Ovary (tissue), 9 donors: ENCODE data around the gene C8B. TPM values are rescaled to one million over a fixed set of nuclear protein-coding genes. Genes with fewer than 3 reads are reported as not detected.

Experiments
- DNase-seq, 5 donors: peaks; one replicate each; pipeline ENCODE4 v3.0.0-alpha.2; 2019 to 2020
- H3K27ac ChIP-seq, 2 donors: fragments of 200-600 bp; one replicate each; pipeline versions ENCODE4 v1.5.1 to v1.8.0; 2019 to 2022
- H3K27me3 ChIP-seq: fragments of 200-600 bp; one replicate; pipeline ENCODE4 v1.8.0; 2022
- H3K36me3 ChIP-seq: fragments of 200-600 bp; sonication (generic); one replicate; pipeline ENCODE4 v1.5.1; 2019
- H3K4me1 ChIP-seq: one replicate; pipeline ENCODE4 v1.8.1; 2013; ENCODE audit warnings: mild to moderate bottlenecking, moderate library complexity; ENCODE audit not compliant: insufficient read depth
- H3K4me3 ChIP-seq: fragments of 200-600 bp; sonication (generic); one replicate; pipeline ENCODE4 v1.5.1; 2017
- H3K9me3 ChIP-seq, 2 donors: fragments of 200-600 bp in 1 of 2; sonication (generic) in 1 of 2; one replicate each; pipeline versions ENCODE4 v1.5.1 to v1.8.1; 2013 to 2019; ENCODE audit warnings: mild to moderate bottlenecking in 1 of 2, moderate library complexity in 1 of 2
- CTCF ChIP-seq, 3 donors: fragments of 450-650 bp in 2 of 3; fragments of 200-600 bp in 1 of 3; IDR thresholded peaks; one replicate each; pipeline versions ENCODE4 v1.5.1 to v1.8.0; 2016 to 2022; ENCODE audit warnings: antibody characterized with exemption in 3 of 3, mild to moderate bottlenecking in 1 of 3
- EP300 ChIP-seq: sonication (generic); formaldehyde crosslinking; IDR thresholded peaks from one replicate; pipeline ENCODE4 v1.6.1; 2017; ENCODE audit warnings: antibody characterized with exemption
- POLR2A ChIP-seq: fragments of 450-650 bp; IDR thresholded peaks from one replicate; pipeline ENCODE4 v1.6.1; 2017; ENCODE audit warnings: antibody characterized with exemption, mild to moderate bottlenecking, moderate library complexity
- WGBS, 3 donors: extraction: QIAGEN DNeasy Blood & Tissue Kit in 1 of 3; methylation state at CpG; one replicate each; pipeline versions ENCODE4 v1.1.5 to v1.1.7; 2013 to 2017; 5-methylcytosine and 5-hydroxymethylcytosine counted together
- intact Hi-C, 4 donors: fragments of 100-400 bp; cut with DNase I; formaldehyde crosslinking; loops; one replicate each; pipeline versions ENCODE4 v1.11.0 to v1.15.1; 2022 to 2023
- polyA plus RNA-seq, 2 donors: library from polyadenylated mRNA; stranded (reverse); fragments of 200-250 nt in 1 of 2; fragments of 350-450 nt in 1 of 2; fragmentation: Illumina TruSeq in 1 of 2; extraction: RNeasy Lipid Tissue Mini Kit (QIAGEN cat#74804) in 1 of 2; gene quantifications; one replicate each; pipeline ENCODE4 v1.2.3, GENCODE V29; 2013 to 2014
- total RNA-seq, 7 donors: library from RNA; depleted of rRNA in 2 of 7; stranded (reverse); fragments of >200 nt in 2 of 7; fragmentation: NEBNext Ultra II Directional in 3 of 7; extraction: Animal tissue kit (Norgen Biotek cat#: 25700) in 3 of 7; gene quantifications; one replicate each; pipeline versions ENCODE4 v1.1.0 to v1.2.4, GENCODE V29; 2016 to 2023
- donor health status: DM: no; HTN: no; CAD: no; lungs with moderate emphysema.
- donor health status: DM: no; HTN: no; CAD: no.
- donor health status: Bipolar disorder and iron deficiency.
- donor health status: DM: yes; HTN: yes; CAD: no.
- donor health status: DM: no; HTN: no; CAD: no.
- donor health status: DM: yes; HTN: yes; CAD: no.

The C8B gene
- total and polyA plus RNA-seq, 9 donors = 0.13 TPM; not detected in 8

DNA sequence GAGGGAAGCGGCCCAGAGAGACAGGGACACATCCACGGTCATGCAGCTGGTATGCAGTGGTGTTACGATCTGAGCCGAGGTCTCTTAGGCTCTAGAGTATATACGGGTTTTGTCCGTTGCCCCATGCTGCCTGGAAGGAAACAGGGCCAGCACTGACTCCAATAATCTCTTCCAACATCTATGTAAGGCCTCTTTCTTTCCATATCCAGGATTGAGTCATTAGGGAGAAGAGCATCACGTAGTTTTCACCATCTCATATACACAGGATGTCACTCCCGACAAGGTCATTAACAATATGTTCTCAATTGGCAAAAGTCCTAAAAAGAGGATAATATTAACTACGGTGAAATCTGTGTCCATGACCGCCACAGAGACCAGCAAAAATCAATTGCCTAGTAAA, 4.4 kb downstream of the C8B start:
- Histone ChIP-seq H3K27ac (no peak overlapping the region), H3K36me3 (no peaks in the 10 kb centered on the region), H3K4me1 (no peaks in the 10 kb centered on the region), H3K27me3 (no peaks in the 10 kb centered on the region), H3K9me3 (no peaks in the 10 kb centered on the region), H3K4me3 (no peak overlapping the region)
- TF ChIP-seq POLR2A (no peak), CTCF (IDR thresholded peaks at IDR 0.05) (no peak), EP300 (no peak)
- DNase-seq = no peak
- WGBS, 3 donors = 77 to 85% (median 81%) methylated on average over 10 of the region's 10 CpGs
- intact Hi-C loops = no loop called here

DNA sequence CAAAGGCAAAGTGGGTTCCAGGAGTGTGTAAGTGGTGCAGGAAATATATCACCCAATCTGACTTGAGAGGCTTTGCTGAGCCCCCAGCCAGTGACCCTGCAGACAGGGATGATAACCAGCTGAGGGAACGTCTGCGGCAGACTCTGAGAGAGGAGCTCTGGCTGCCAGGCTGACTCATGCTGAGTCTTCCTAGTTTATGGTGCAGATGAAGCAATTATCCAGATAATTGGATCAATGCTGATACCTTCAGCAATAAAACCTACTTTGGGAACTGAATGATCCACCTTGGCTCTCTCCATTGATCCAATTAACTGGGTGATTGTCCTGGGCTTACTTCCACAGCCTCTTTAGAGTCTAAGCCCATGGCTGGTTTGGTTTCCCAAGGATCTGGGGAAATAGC, 7.3 kb downstream of the C8B start:
- no peak for DNase-seq
- no peak for TF ChIP-seq EP300
- TF ChIP-seq CTCF (IDR thresholded peaks at IDR 0.05) = no peak
- TF ChIP-seq POLR2A = no peak
- WGBS, 3 donors = 37 to 61% (median 55%) methylated on average over 2 of the region's 2 CpGs
- Histone ChIP-seq H3K27ac (no peak overlapping the region), H3K4me1 (no peaks in the 10 kb centered on the region), H3K36me3 (no peaks in the 10 kb centered on the region), H3K27me3 (no peaks in the 10 kb centered on the region), H3K4me3 (no peak overlapping the region), H3K9me3 (no peaks in the 10 kb centered on the region)
- intact Hi-C loops = no loop called here

- intact Hi-C loops = no loop called here
- 17 to 19% (median 19%) methylated on average over 3 of the region's 3 CpGs for WGBS, 3 donors
Measured at GRCh38 chr1:56957931-56958330, 7.9 kb downstream of the C8B start.

DNA sequence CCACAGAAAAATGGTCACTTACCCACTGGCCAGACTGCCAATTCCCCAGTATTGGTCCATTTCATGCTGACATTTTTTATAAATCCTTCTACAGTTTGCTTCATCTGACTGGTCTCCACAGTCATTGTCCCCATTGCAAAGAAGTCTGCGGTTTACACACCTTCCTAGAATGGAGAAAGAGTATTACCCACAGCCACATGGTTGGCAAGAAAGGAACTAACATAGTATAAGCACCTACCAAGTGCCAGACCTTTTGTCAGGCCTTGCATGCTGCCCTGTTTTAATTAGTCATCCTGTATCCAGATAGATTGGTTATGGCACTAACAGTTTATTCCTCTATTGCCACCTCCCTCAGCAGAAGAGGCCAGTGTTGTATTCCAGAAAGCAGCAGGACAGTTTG, 11.2 kb downstream of the C8B start:
- WGBS, 3 donors = 78 to 100% (median 88%) methylated on average over 1 of the region's 1 CpG
- Histone ChIP-seq H3K4me3 (no peak overlapping the region), H3K4me1 (no peaks in the 10 kb centered on the region), H3K27me3 (no peaks in the 10 kb centered on the region), H3K9me3 (no peaks in the 10 kb centered on the region), H3K36me3 (no peaks in the 10 kb centered on the region), H3K27ac (no peak overlapping the region)
- intact Hi-C loops = no loop called here
- TF ChIP-seq CTCF (IDR thresholded peaks at IDR 0.05) = no peak
- TF ChIP-seq POLR2A = no peak
- TF ChIP-seq EP300 = no peak
- no peak for DNase-seq

More at GRCh38 chr1:56957931-56958330, 7.9 kb downstream of the C8B start:
- no peak for TF ChIP-seq CTCF (IDR thresholded peaks at IDR 0.05)
- no peak for TF ChIP-seq EP300
- TF ChIP-seq POLR2A = no peak
- Histone ChIP-seq H3K36me3 (no peaks in the 10 kb centered on the region), H3K27ac (no peak overlapping the region), H3K4me3 (no peak overlapping the region), H3K27me3 (no peaks in the 10 kb centered on the region), H3K4me1 (no peaks in the 10 kb centered on the region), H3K9me3 (no peaks in the 10 kb centered on the region)
- DNase-seq = no peak

GRCh38 chr1:56953386-56953785, 12.4 kb downstream of the C8B start:
- Histone ChIP-seq H3K36me3 (no peaks in the 10 kb centered on the region), H3K4me1 (no peaks in the 10 kb centered on the region), H3K9me3 (no peaks in the 10 kb centered on the region), H3K27me3 (no peaks in the 10 kb centered on the region), H3K27ac (no peak overlapping the region), H3K4me3 (no peak overlapping the region)
- TF ChIP-seq CTCF (IDR thresholded peaks at IDR 0.05) = no peak
- no peak for TF ChIP-seq POLR2A
- no peak for TF ChIP-seq EP300
- intact Hi-C loops = no loop called here
- 46 to 71% (median 58%) methylated on average over 5 of the region's 5 CpGs for WGBS, 3 donors
- no peak for DNase-seq
